SK-N-SH (cell line): Measurements from ENCODE around the gene VPS50. TPM values are rescaled to one million over a fixed set of nuclear protein-coding genes. Genes with fewer than 3 reads are reported as not detected.

Source experiments
- CTCF ChIA-PET: fragments of 300-600, 350-600 bp; formaldehyde crosslinking; extraction: SDS; loops from one replicate; lab custom pipeline; 2021; lab: Yijun Ruan, JAX
- POLR2A ChIA-PET: fragments of 350-600 bp; sonication (Branson Sonifier 250); formaldehyde crosslinking; extraction: SDS; loops from one replicate; lab custom pipeline; 2020; ENCODE audit warnings: antibody characterized with exemption, inconsistent platforms; lab: Yijun Ruan, JAX
- DNase-seq: peaks from one replicate; pipeline ENCODE4 v3.0.0; 2012
- H2AFZ ChIP-seq: fragments of 200-600 bp; sonication (generic); 2 replicates; pipeline ENCODE4 v1.8.1; 2016; ENCODE audit warnings: antibody characterized with exemption, mild to moderate bottlenecking, low read depth
- H3F3A ChIP-seq: fragments of 200-600 bp; sonication (generic); replicated peaks from 2 replicates; pipeline ENCODE3; 2016; ENCODE audit warnings: antibody characterized with exemption, mild to moderate bottlenecking; ENCODE audit not compliant: insufficient read depth
- H3K27ac ChIP-seq, 2 experiments: fragments of 200-500 bp in 1 of 2; fragments of 200-600 bp in 1 of 2; sonication (Bioruptor generic) in 1 of 2; sonication (generic), shearing (Covaris generic) in 1 of 2; 2 replicates each; pipeline versions ENCODE4 v1.5.1 to v1.6.1; 2014 to 2016; ENCODE audit warnings: low read depth in 2 of 2, inconsistent platforms in 1 of 2, low read length in 1 of 2, mild to moderate bottlenecking in 1 of 2, mixed read lengths in 1 of 2
- H3K27me3 ChIP-seq: fragments of 200-600 bp; sonication (generic), shearing (Covaris generic); 2 replicates; pipeline ENCODE4 v1.6.1; 2016; ENCODE audit warnings: mixed run types; ENCODE audit not compliant: insufficient read depth
- H3K36me3 ChIP-seq, 2 experiments: fragments of 200-500 bp in 1 of 2; fragments of 200-600 bp in 1 of 2; sonication (Bioruptor generic) in 1 of 2; sonication (generic) in 1 of 2; replicated peaks in 1 of 2; 2 replicates each; pipeline versions ENCODE3 to v1.5.1; 2014 to 2016; ENCODE audit warnings: low read length in 1 of 2, mild to moderate bottlenecking in 1 of 2; ENCODE audit not compliant: insufficient read depth in 2 of 2, control insufficient read depth in 1 of 2
- H3K4me1 ChIP-seq, 2 experiments: fragments of 200-500 bp in 1 of 2; fragments of 200-600 bp in 1 of 2; sonication (Bioruptor generic) in 1 of 2; sonication (generic), shearing (Covaris generic) in 1 of 2; 2 replicates each; pipeline versions ENCODE4 v1.5.1 to v1.6.1; 2014 to 2016; ENCODE audit warnings: low read depth in 1 of 2, low read length in 1 of 2, mixed run types in 1 of 2; ENCODE audit not compliant: insufficient read depth in 2 of 2, control insufficient read depth in 1 of 2
- H3K4me2 ChIP-seq: fragments of 200-600 bp; sonication (generic), shearing (Covaris generic); 2 replicates; pipeline ENCODE4 v1.6.1; 2017; ENCODE audit warnings: mixed run types
- H3K4me3 ChIP-seq, 2 experiments: fragments of 200-500 bp in 1 of 2; fragments of 200-600 bp in 1 of 2; sonication (Bioruptor generic) in 1 of 2; sonication (generic), shearing (Covaris generic) in 1 of 2; 2 replicates each; pipeline versions ENCODE4 v1.5.1 to v1.8.1; 2014 to 2016; ENCODE audit warnings: low read depth in 2 of 2, inconsistent platforms in 1 of 2, low read length in 1 of 2, mild to moderate bottlenecking in 1 of 2, mixed read lengths in 1 of 2, moderate library complexity in 1 of 2
- H3K79me2 ChIP-seq: fragments of 200-600 bp; sonication (generic); 2 replicates; pipeline ENCODE4 v1.8.1; 2017; ENCODE audit warnings: mild to moderate bottlenecking; ENCODE audit not compliant: insufficient read depth
- H3K9ac ChIP-seq: fragments of 200-600 bp; sonication (generic); 2 replicates; pipeline ENCODE4 v1.6.1; 2017; ENCODE audit warnings: mixed run types
- H3K9me2 ChIP-seq: fragments of 200-600 bp; sonication (generic); 2 replicates; pipeline ENCODE4 v1.6.1; 2017; ENCODE audit warnings: mixed run types
- H3K9me3 ChIP-seq: fragments of 200-600 bp; sonication (generic); 2 replicates; pipeline ENCODE4 v1.6.1; 2017; ENCODE audit warnings: mixed run types, mild to moderate bottlenecking, moderate library complexity
- H4K20me1 ChIP-seq: fragments of 200-600 bp; sonication (generic); 2 replicates; pipeline ENCODE4 v1.6.1; 2017; ENCODE audit warnings: mild to moderate bottlenecking, mixed run types; ENCODE audit not compliant: insufficient read depth
- CHD2 ChIP-seq: fragments of 150-350 bp; IDR thresholded peaks from 2 replicates; pipeline ENCODE4 v1.6.1; 2018; ENCODE audit warnings: low read length; ENCODE audit not compliant: partially characterized antibody
- CTCF ChIP-seq: fragments of 200-600 bp; sonication (generic); IDR thresholded peaks from 2 replicates; pipeline ENCODE4 v1.6.1; 2017; ENCODE audit warnings: antibody characterized with exemption, mild to moderate bottlenecking, moderate library complexity
- EP300 ChIP-seq, 2 experiments: IDR thresholded peaks; 2 replicates each; pipeline versions ENCODE4 v1.4.0 to v1.6.1; 2012; ENCODE audit warnings: borderline replicate concordance in 1 of 2, low read depth in 1 of 2, low read length in 1 of 2
- GATA2 ChIP-seq: sonication (generic); formaldehyde crosslinking; IDR thresholded peaks from 2 replicates; pipeline ENCODE4 v1.5.0; 2020; ENCODE audit warnings: mild to moderate bottlenecking, missing genetic modification reagents
- NFIC ChIP-seq: IDR thresholded peaks from 2 replicates; pipeline ENCODE4 v1.4.0; 2012; ENCODE audit warnings: borderline replicate concordance
- NRF1 ChIP-seq: IDR thresholded peaks from 2 replicates; pipeline ENCODE4 v1.6.1; 2012; ENCODE audit warnings: low read depth, mild to moderate bottlenecking, low read length
- RAD21 ChIP-seq: IDR thresholded peaks from 2 replicates; pipeline ENCODE4 v1.6.1; 2012; ENCODE audit warnings: mild to moderate bottlenecking, low read length
- RCOR1 ChIP-seq: fragments of 150-350 bp; IDR thresholded peaks from 2 replicates; pipeline ENCODE4 v1.6.1; 2017; ENCODE audit warnings: antibody characterized with exemption, low read length
- RFX5 ChIP-seq: IDR thresholded peaks from 2 replicates; pipeline ENCODE4 v1.6.1; 2012; ENCODE audit warnings: mild to moderate bottlenecking, improper control_type of control experiment, low read length
- RXRA ChIP-seq: IDR thresholded peaks from 2 replicates; pipeline ENCODE4 v1.4.0; 2012; ENCODE audit warnings: low read depth, mild to moderate bottlenecking, borderline replicate concordance
- SMC3 ChIP-seq: IDR thresholded peaks from 2 replicates; pipeline ENCODE4 v1.6.1; 2012; ENCODE audit warnings: low read depth, low read length, improper control_type of control experiment
- TEAD4 ChIP-seq: IDR thresholded peaks from 2 replicates; pipeline ENCODE4 v1.4.0; 2012; ENCODE audit warnings: mild to moderate bottlenecking, borderline replicate concordance; ENCODE audit not compliant: insufficient read depth
- YY1 ChIP-seq: IDR thresholded peaks from 2 replicates; pipeline ENCODE4 v1.4.0; 2012; ENCODE audit warnings: low read depth, mild to moderate bottlenecking
- WGBS: methylation state at CpG from one replicate; pipeline ENCODE4 v1.1.6; 2017; ENCODE audit warnings: low lambda C conversion rate; 5-methylcytosine and 5-hydroxymethylcytosine counted together
- polyA plus RNA-seq, 3 experiments: library from polyadenylated mRNA; depleted of rRNA; stranded (reverse); fragments of >200 nt; gene quantifications; 2 replicates each; pipeline ENCODE4 v1.2.3, GENCODE V29; 2012

The VPS50 gene
- polyA plus RNA-seq, 1 of the 3 experiments (the other 2 are of a cell fraction), result 9.1 TPM

GRCh38 chr7:93373537-93373936, 141.4 kb downstream of the VPS50 start:
- H3K4me2 ChIP-seq, result no peak overlapping the region
- H3K27ac ChIP-seq, result no peak overlapping the region
- H3K4me3 ChIP-seq, result no peak overlapping the region
- H3K4me1 ChIP-seq, result no peaks in the 10 kb centered on the region; a peak in 1 of 4 replicates
- H4K20me1 ChIP-seq, result no peaks in the 10 kb centered on the region
- no peak overlapping the region for H2AFZ ChIP-seq
- no peaks in the 10 kb centered on the region for H3K9me2 ChIP-seq
- no peak for TF ChIP-seq RXRA
- no peaks in the 10 kb centered on the region for H3K36me3 ChIP-seq
- CTCF ChIA-PET, result no interaction called here
- H3K9me3 ChIP-seq, result no peaks in the 10 kb centered on the region
- H3F3A ChIP-seq, result no peaks in the 10 kb centered on the region
- POLR2A ChIA-PET, result no interaction called here
- no peak overlapping the region for H3K9ac ChIP-seq
- H3K27me3 ChIP-seq, result peaks cover 9% of the 10 kb centered on the region
- H3K79me2 ChIP-seq, result no peaks in the 10 kb centered on the region
- DNase-seq, result no peak

GRCh38 chr7:93374345-93374940, 142.3 kb downstream of the VPS50 start:
- WGBS, result 3% methylated on average over 5 of the region's 5 CpGs
- POLR2A ChIA-PET, result interaction anchor here (0.5 kb wide), 1 partner anchor 18 kb away, joined by 3 read pairs; no protein-coding TSS in a partner anchor

GRCh38 chr7:93375603-93376002, 143.4 kb downstream of the VPS50 start:
- H4K20me1 ChIP-seq, result no peaks in the 10 kb centered on the region
- no peak overlapping the region for H3K9ac ChIP-seq
- ChIA-PET CTCF (interaction anchor here (1.0 to 4.8 kb wide), 6 partner anchors 16 to 1023 kb away, joined by 3 to 29 read pairs (median 11); no protein-coding TSS in a partner anchor), POLR2A (no interaction called here)
- no peak overlapping the region for H3K4me2 ChIP-seq
- no peak overlapping the region for H3K4me3 ChIP-seq
- H3K9me2 ChIP-seq, result no peaks in the 10 kb centered on the region
- no peaks in the 10 kb centered on the region; a peak in 1 of 4 replicates for H3K4me1 ChIP-seq
- no peaks in the 10 kb centered on the region for H3K36me3 ChIP-seq
- H3K27me3 ChIP-seq, result peaks cover 9% of the 10 kb centered on the region
- H3F3A ChIP-seq, result no peaks in the 10 kb centered on the region
- no peaks in the 10 kb centered on the region for H3K9me3 ChIP-seq
- no peak for DNase-seq
- no peaks in the 10 kb centered on the region for H3K79me2 ChIP-seq
- H3K27ac ChIP-seq, result no peak overlapping the region
- H2AFZ ChIP-seq, result no peak overlapping the region
- TF ChIP-seq NRF1, result no peak
- TF ChIP-seq EP300 (IDR thresholded peaks at IDR 0.05; ENCODE audit: borderline replicate concordance in 1 of 2, low read depth in 1 of 2, low read length in 1 of 2), result no peak
- no peak for TF ChIP-seq TEAD4
- no peak for TF ChIP-seq NFIC
- TF ChIP-seq CTCF, result no peak
- TF ChIP-seq RXRA, result no peak
- TF ChIP-seq GATA2 (CRISPR knock-in tag), result no peak
- TF ChIP-seq YY1, result no peak

More at GRCh38 chr7:93374345-93374940, 142.3 kb downstream of the VPS50 start:
- Histone ChIP-seq H3K27ac (no peak overlapping the region), H4K20me1 (no peaks in the 10 kb centered on the region), H3F3A (no peaks in the 10 kb centered on the region), H3K9ac (no peak overlapping the region), H3K27me3 (peaks cover 9% of the 10 kb centered on the region), H3K4me1 (no peaks in the 10 kb centered on the region; a peak in 1 of 4 replicates), H3K9me2 (no peaks in the 10 kb centered on the region), H3K36me3 (no peaks in the 10 kb centered on the region), H2AFZ (peak overlapping the region; percentile 10; the same call in 1 of the 2 replicates), H3K4me3 (peak overlapping the region in 1 of 2 experiments; percentile 35; a peak in 2 of 4 replicates), H3K9me3 (no peaks in the 10 kb centered on the region), H3K4me2 (no peak overlapping the region), H3K79me2 (no peaks in the 10 kb centered on the region)
- DNase-seq, result peak; percentile 32
- TF ChIP-seq CTCF, result peak; percentile 95
- peak; percentile 16 for TF ChIP-seq CHD2
- no peak for TF ChIP-seq RCOR1
- TF ChIP-seq SMC3, result peak; percentile 54
- TF ChIP-seq RAD21, result peak; percentile 74
- TF ChIP-seq RFX5, result no peak
- CTCF ChIA-PET, result interaction anchor here (0.6 to 4.8 kb wide), 38 partner anchors 8 to 1935 kb away, joined by 3 to 29 read pairs (median 4); partner anchors contain the start of gene HEPACAM2
